GM12892 (cell line): ENCODE results near the gene SLC29A3.

Experiments
- POLR2A ChIP-seq: IDR thresholded peaks from 2 replicates; pipeline ENCODE4 v1.6.1; 2011; ENCODE audit warnings: low read depth, low read length, control low read depth
- POLR2AphosphoS5 ChIP-seq: IDR thresholded peaks from 2 replicates; pipeline ENCODE4 v1.6.1; 2011; ENCODE audit warnings: low read depth, low read length, control low read depth

DNA sequence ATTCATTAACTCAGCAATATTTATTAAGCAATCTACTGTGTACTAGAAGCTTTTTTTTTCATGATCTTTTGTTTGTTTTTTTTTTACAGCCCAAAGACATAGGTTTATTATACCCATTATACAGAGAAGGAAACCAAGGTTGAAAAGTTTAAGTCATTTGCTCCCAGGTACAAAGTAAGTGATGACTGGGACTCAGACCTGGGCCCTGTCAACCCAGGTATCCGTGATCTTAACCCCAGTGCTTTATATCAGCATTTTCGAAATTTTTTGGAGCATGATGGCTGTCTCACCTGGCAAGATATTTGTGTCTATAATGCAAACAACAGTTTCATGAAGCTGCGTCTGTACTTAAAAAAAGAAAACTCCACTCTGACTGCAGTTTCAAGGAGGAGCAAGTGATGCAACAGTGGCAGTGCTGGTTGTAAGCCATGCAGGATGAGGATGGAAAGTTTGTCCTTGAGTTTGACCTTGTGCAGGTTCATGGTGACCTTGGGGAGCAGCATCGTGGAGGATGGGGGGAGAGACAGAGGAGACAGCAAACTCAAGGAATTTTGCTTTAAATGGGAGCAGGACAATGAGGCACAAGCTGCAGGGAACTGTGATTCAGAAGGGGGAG is 11.8 kb downstream of the SLC29A3 start:
- TF ChIP-seq POLR2AphosphoS5 (no peak), POLR2A (no peak)
